Hypothalamus (tissue), 51 donors: Measurements from ENCODE around the gene FOXB2.

Source experiments
- DNase-seq, 51 donors: peaks; one replicate each; lab custom pipeline; 2025; lab: John Stamatoyannopoulos, UW

The FOXB2 gene

DNA sequence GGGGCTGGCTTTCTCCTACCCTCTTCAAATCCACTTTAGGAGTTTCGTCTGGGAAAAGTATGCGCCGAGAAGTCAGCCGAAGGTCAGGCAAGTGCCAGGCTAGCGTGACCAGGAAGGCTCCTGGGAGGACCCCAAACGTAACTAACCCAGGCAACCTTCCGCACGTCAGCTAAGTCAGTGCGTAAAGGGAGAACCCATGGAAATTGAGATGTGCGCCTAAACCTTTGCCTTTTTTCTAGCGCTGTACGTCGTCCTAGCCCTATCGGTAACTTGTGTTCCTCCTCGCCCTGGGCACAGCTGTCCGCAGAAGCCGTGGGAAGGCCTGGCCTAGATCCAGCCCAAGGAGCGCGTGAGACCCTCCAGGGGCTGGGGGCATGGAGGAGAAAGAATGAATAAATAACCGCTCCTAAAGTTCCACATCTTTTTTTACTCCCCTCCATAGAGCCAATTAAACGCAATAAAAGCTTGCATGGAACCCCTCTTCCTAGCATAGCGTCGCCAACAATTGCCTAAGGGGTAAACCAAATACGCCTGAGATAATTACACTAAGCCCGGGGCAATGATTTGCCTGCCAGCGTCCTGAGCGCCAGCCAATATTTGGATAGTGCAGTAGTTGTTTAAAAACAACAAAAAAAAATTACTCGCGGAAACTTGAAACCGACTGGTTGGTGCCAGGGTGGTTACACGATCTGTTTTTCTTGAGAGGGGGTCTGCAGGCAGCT lies 4.0 kb upstream of the FOXB2 start:
- DNase-seq: no peak

DNA sequence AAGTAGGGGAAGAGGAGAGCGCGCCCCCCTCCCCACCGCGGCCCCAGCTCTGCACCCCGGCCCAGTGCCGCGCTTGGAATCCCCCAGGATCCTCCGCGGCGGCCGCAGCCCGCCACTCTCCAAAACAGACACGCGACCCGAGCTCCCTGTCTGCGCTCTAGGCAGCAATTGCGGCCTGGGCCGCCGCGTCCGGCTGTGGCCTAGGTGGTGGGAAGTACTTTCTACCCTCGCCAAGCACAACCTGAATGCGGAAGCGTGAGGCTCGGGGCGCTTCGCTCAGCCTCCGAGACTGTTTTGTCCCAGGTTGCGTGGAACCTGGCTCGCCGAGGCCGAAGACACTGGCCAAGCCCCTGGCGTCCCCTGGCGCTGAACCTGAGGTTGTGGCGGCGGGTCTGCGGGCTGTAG lies 3.3 kb upstream of the FOXB2 start:
- DNase-seq: no peak

DNA sequence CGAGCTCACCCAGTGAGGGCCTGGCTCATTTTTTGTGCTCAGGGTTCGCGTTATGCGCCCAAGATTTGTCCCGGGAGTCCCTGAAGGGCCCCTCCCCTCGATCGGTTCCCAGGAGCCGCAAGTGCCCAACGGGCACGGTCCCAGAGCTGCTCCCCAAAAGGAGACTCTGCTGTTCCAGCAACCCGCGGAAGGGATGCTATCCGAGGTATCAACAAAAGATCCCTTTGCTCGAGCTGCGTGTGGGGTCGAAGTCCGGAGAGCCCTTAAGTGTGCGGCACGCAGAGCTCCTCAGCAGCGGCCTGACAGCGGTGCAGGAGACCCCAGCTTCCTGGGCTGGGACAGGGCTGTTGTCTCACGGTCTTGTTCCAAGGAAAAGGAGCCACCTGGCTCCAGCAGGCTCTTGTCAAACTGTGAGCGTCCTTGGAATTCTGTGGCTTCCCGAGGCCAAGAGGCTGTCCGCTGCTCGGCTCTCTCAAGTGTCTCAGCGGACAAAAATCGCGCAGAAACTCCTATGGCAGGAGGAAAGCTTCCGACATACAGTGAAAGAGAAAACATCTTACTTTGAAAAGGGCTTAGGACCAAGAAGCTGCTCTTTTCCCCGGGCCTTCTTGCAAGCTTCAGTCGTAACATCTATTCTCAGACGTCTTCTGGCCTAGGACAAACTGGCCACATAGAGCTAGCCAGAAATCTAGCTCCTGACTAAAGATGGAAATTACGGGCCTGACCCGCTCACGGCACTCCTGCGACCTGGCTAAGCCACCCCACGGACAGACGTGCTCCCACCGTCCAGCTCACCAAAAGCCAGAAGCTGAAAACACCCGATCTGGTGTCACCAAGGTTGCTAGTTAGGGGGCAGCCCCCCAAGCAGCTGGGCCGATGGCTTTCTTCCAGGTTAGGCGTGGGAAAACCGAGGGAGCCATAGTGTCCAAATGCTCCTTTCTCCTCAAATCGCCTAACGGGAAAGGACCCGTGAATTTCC lies 2.6 kb upstream of the FOXB2 start:
- DNase-seq: no peak

DNA sequence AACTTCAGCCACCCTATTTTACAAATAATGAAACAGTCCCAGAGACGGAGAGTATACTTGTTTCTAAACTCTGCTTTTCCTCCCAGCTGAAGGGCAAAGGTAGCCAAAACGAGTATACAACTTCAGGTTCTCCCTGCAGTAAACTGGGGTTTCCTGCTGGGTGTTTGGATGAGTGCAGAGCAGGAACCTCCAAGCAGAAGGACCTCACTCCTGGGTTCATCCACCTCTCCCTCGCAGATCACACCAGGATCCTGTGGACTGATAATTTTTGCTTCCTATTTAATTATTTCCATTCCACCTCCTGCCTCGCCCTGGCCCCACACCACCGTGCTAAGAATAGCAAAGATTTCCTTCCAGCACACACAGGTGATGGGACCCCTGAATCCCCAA lies 2.0 kb upstream of the FOXB2 start:
- DNase-seq: no peak

DNA sequence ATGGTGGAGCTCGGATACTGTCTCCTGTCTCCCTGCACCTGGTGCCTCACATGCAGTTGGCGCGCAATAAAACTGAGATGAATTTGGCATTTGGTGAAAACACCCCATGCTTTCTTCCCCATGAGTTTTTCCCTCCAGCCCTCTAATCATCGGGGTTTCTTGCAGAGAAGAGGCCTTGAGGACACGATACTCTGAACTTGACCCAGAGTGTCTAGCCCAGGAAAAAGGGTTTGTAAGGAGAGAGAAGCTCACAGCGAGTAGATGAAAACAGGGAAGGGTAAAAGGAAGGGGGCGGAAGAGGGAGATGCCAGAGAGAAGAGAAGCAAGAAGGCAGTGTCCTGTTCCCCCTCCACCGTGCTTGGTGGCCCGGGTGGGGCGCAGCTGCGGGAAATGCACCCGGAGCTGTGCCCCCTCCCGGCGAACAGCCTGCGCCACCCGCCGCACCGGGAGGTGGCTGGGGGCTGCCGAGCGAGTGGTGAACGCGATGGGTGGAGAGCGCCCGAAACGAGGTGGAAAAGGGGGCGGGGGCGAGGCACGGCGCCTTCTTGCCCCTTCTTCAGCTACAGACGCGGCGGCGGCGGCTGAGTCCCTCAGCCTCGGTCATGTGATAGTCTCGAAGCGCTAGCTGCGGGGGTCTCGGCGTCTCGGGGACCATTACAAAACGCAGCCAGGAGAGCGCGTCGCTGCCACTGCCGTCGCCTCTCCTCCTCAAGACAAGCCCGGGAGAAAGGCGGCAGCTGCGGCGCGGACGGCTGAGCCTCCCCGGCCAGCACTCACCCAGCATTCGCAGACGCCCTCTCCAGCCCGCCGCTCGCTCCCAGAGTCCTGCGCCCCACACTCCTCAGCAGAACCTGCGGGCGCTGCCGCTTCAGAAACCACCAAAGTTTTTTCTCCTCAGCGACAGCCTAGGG lies 1.1 kb upstream of the FOXB2 start:
- no peak for DNase-seq

DNA sequence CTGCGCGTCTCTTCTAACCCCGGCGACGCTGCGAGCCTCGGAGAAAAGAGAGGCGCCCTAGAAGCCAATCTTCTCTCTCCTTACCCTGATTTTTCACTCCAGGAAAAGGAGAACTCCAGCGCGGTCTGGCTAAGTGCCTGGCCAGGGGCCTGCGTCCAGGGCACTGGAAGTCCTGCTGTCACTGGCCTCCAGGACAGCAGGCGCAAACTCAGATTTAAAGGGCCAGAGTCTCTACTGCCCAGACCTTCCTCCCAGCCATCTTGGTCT lies 553 bp upstream of the FOXB2 start:
- no peak for DNase-seq

DNA sequence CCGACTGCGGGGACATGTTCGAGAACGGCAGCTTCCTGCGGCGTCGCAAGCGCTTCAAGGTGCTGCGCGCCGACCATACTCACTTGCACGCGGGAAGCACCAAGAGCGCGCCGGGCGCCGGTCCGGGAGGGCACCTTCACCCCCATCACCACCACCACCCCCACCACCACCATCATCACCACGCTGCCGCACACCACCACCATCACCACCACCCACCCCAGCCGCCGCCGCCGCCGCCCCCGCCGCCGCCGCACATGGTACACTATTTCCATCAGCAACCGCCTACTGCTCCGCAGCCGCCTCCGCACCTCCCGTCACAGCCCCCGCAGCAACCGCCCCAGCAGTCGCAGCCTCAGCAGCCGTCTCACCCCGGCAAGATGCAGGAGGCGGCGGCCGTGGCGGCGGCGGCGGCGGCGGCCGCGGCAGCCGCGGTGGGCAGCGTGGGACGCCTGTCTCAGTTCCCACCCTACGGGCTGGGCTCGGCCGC lies 514 bp downstream of the FOXB2 start:
- no peak for DNase-seq

DNA sequence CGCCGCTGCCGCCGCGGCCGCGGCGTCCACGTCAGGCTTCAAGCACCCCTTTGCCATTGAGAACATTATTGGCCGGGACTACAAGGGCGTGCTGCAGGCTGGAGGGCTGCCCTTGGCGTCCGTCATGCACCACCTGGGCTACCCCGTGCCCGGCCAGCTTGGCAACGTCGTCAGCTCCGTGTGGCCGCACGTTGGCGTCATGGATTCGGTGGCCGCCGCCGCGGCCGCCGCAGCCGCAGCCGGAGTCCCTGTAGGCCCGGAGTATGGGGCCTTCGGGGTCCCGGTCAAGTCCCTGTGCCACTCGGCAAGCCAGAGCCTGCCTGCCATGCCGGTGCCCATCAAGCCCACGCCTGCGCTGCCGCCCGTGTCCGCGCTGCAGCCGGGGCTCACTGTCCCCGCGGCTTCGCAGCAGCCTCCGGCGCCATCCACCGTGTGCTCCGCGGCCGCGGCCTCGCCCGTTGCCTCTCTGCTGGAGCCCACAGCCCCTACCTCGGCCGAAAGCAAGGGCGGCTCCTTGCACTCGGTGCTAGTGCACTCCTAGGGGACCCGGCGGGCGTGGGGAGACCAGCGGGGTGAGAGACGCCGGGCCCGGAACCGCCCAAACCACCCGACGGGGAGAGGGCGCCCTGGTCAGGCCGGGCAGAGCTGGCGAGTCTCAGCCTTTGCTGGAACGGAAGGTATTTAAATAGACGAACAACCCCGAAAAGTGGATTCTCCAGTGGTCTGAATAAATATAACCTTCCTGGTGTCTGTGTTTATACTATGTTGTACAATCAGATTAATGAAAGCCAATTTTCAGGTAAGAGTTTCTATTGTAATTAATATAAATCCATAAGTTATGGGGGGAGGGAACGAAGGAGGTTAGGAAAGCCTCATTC lies 1.2 kb downstream of the FOXB2 start:
- DNase-seq: no peak

DNA sequence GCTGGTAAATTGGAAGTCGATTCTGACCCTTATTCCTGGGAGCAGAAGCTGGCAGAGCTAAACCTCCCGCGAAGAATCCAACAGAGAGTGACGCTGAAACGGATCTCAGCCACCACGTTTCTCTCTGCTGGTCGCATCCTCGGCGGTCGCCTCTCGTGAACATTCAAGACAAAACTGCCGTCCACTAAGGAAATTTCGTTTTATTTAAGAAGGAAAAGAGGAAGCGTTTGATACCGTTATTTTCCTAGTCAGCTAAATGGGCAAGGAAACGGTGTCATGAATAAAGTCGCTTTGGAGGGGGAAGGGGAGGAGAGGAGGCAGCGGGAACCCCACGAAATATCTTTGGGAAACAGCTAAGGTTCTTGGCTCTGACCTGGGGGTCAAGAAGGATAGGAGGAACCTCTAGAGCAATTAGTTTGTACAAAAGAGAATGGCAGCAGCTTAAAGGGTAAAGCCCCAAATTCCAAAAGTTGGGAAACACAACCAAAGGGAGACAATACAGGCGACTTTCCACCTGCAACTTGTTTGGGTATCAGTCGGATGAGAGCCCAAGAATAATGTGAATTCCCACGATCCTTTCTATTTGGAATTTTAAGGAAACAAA lies 1.9 kb downstream of the FOXB2 start:
- DNase-seq: no peak

DNA sequence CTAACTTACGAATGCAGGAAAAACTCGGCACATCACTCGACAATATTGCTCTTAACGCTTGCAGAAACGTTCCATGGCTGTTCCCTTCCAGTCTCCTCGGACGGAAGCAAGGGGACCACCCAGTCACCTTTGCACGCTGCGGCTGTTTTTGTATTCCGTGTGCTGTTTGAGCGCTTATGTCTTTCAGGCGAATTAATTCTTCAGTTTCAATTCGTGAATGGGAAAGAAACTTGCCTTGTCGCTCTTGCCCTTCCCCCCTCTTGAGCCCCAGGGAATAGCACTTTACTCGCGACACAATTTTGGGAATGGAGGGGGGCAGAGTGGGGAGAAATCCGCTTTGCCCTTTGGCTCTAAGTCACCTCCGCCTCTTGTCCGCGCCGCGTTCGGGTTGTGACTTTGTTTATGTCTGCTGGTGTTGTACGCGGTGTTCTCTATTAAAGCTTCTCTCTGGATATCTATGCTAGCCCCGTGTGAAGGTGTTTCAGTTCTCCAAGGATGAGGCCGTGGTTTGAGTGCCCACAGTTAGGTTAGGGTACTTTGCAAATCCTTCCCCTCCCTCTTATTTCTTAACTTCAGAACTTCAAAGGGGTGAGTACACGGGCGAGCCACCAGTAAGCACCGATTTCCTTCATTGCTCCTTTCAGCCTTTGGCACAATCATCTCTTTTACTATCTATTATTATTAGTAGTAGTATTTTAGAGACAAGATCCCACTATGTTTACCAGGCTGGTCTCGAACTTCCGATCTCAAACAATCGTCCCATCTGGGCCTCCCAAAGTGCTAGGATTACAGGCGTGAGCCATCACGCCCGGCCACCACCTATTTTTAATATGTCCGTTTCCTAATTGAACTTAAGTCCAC lies 2.7 kb downstream of the FOXB2 start:
- no peak for DNase-seq

DNA sequence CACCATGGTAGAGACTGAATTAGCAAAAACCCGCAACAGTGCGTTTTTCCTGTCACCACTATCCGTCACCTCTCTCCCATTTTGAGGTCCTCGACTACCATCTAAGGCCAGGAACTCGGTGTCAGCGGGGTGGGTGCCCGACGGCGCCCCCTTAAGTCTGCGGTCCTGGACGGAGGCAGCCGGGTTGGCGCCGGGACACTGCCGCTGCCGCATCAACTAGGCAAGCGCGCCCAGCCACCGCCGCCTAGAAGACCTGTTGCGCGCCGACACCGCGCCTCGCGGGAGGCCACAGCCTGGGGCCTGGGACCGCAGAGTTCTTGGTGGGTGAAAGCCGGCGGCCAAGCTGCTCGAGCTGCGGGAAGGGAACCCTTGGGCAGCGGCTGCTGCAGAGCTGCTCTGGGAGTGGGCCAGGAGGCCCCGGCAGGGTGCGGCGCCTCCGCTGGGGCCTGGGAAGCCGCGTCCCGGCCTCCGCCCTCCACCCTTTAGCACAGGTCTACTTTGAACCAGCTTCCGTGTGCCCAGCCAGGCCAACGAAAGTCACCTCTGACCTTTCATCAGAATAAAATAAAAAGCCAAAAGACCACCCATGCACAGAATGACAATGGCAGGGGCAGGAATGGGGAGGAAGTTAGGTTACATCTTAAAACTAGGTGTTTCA lies 3.5 kb downstream of the FOXB2 start:
- DNase-seq: no peak

DNA sequence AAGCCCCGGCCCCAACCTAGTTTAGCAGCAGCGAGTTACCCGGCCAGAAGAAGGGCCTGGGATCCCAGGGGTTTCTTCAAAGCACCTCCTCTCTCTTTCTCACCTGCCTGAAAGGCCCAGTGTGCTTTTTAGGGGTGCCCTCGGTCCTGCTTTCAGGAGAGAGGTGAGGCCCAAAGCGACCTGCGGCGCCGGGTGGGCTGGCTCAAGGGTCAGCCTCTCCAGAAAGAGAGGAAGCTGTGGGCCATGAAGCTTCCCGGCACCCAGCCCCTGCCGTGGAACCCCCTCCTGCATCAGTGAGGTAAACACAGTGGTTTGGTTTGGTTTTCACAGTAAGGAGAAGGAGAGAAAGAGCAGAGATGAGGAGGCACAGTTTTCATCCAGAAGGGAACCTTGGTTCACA lies 4.3 kb downstream of the FOXB2 start:
- DNase-seq: no peak

DNA sequence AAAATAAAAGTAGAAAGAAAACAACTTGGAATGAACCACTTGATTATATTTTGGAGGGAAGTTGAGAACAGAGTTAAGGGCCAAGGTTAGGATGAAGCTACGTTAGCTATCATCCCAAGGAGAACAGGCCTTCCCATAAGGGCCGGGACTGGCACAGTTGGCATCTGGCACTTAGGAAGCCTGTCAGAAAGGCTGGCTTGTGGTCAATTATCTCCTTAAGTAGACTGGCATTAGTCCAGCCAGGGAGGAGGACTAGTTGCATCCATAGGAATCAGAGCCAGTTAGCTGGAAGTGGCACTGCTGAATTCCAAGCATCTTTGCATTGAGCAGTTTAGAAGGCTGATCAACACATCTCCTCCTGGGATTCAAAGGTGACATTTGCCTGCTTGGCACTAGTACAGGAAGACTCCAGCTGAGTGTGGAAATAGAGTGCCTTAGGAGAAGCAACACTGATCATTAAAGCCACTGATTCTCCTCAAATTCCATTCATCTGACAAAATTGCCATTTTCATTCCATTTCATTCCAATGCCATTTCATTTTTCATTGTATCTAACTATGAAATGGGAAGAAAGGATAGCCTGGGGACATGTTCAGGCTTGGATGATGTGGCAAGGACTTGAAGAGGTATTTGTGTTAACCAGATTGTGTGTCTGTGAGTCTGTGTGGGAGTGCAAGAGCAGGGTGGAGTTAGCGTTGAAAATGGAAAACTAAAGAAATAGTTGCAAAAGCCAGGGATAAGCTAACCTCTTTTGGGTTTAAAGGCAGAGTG lies 5.5 kb downstream of the FOXB2 start:
- DNase-seq: no peak

DNA sequence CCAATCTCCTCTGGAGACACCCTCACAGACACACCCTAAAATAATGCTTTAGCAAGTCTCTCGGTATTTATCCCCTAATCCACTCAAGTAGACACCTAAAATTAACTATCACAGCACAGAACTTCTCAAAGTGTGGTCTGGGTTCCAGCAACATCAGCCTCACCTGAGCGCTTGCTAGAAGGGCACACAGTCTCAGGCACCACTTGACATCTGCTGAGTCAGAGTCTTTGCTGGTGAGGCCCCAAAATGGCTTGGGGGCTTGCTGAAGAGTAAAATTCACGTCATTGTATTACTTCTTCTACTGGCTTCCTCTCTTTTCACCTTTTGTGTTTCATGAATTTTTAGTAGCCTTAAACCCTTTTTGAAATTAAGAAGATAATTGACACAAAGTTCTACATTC lies 9.0 kb downstream of the FOXB2 start:
- no peak for DNase-seq

DNA sequence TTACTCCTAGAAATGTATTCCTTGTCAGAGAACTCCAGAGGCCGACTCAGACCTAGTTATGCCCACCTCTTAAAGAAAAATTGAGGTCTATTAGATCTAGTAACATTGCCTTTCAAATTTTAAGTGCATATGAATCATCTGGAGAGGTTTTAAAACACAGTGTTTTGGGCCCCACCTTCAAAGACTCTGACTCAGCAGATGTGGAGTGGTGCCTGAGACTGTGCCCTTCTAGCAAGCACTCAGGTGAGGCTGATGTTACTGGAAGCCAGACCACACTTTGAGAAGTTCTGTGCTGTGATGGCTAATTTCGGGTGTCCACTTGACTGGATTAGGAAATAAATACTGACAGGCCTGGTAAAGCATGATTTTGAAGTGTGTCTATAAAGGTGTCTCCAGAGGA lies 10.6 kb downstream of the FOXB2 start:
- no peak for DNase-seq

DNA sequence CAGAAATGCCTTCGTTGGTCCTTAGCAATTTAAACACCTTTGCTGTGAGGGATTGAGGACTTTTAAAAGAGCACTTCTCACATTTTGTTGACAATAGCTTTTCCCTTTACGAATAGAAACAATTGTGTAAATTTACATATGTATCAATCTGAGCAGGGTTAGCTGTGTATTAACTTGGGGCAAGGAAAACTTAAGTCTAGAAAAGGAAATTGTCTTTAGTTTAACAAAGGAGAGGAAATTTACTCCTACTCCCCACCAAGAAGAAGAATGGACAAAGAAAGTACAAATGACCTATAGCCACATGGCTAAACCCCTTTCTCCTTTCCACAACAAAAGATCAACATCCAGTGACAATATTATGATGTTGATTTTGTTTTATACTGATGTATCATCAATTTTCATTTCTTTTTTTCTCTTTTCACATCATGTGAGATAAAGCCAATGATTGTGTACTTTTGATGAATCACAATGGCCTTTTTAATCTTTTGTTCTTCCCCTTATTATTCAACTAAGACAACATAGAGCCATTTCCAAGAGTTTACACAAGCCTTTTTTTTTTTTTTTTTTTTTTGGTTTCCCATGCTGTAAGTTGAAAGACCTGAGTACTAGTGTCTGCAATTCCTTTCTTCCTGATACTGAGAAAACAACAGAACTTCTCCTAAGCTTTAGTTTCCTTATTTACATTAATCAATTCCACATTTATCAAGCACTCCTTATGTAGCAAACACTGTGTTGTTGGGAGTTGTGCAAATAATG lies 19.0 kb downstream of the FOXB2 start:
- no peak for DNase-seq

DNA sequence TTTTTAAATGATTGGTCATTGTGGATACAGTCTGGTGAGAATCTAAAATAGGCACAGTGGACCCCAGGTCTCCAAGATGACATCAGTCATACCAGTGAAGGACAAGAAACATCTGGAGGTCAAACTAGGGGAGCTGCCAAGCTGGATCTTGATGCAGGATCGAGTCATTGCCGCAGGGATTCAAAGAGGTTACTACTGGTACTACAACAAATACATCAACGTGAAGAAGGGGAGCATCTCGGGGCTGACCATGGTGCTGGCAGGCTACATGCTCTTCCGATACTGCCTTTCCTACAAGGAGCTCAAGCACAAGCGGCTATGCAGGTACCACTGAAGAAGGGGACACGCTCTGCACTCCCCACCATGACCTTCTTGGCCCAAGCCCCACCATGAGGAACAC lies 20.9 kb downstream of the FOXB2 start:
- no peak for DNase-seq
